MCF 10A (cell line): ENCODE measurements around the gene GALNT10. TPM values are rescaled to one million over a fixed set of nuclear protein-coding genes. Genes with fewer than 3 reads are reported as not detected.
A peak's percentile ranks its signal among the peaks of the same experiment; 100 is the strongest.

Source experiments
- BruUV-seq: library from RNA; stranded (reverse); fragments of 400-500 nt; replicated peaks from 2 replicates; lab custom pipeline; 2021; lab: Mats Ljungman, UMichigan
- CTCF ChIA-PET: fragments of 300-600 bp; sonication (Branson Sonifier 250); formaldehyde crosslinking; extraction: SDS; loops from one replicate; lab custom pipeline; 2021; ENCODE audit warnings: antibody characterized with exemption, inconsistent platforms; lab: Yijun Ruan, JAX
- POLR2A ChIA-PET: fragments of 300-600, 350-650 bp; sonication (Branson Sonifier 250); formaldehyde crosslinking; extraction: SDS; loops from one replicate; lab custom pipeline; 2020; ENCODE audit warnings: antibody characterized with exemption, inconsistent platforms; lab: Yijun Ruan, JAX
- DNase-seq: peaks from one replicate; pipeline ENCODE4 v3.0.0-alpha.2; 2018; ENCODE audit not compliant: unreplicated experiment
- H3K27ac Mint-ChIP-seq: one replicate; pipeline ENCODE4 v1.8.0; 2022; ENCODE audit warnings: mild to moderate bottlenecking, low read depth, mixed read lengths; ENCODE audit not compliant: unreplicated experiment
- H3K27me3 Mint-ChIP-seq: one replicate; pipeline ENCODE4 v1.8.0; 2022; ENCODE audit warnings: mixed read lengths; ENCODE audit not compliant: insufficient read depth, unreplicated experiment
- H3K36me3 Mint-ChIP-seq: one replicate; pipeline ENCODE4 v1.8.0; 2022; ENCODE audit warnings: mild to moderate bottlenecking, moderate library complexity, mixed read lengths; ENCODE audit not compliant: insufficient read depth, unreplicated experiment
- H3K4me1 Mint-ChIP-seq: one replicate; pipeline ENCODE4 v1.8.0; 2022; ENCODE audit warnings: mixed read lengths; ENCODE audit not compliant: insufficient read depth, unreplicated experiment
- H3K4me3 Mint-ChIP-seq: one replicate; pipeline ENCODE4 v1.8.0; 2022; ENCODE audit warnings: mild to moderate bottlenecking, moderate library complexity, mixed read lengths; ENCODE audit not compliant: unreplicated experiment
- H3K9me3 Mint-ChIP-seq: one replicate; pipeline ENCODE4 v1.8.0; 2022; ENCODE audit warnings: mixed read lengths; ENCODE audit not compliant: unreplicated experiment
- CTCF ChIP-seq: fragments of 200-600 bp; IDR thresholded peaks from one replicate; pipeline ENCODE4 v1.8.0; 2022; ENCODE audit warnings: antibody characterized with exemption, mild to moderate bottlenecking; ENCODE audit not compliant: unreplicated experiment
- intact Hi-C: fragments of 100-400 bp; cut with micrococcal nuclease; formaldehyde crosslinking; loops from 2 replicates; pipeline ENCODE4 v1.14.1; 2022
- total RNA-seq: library from RNA; stranded (reverse); gene quantifications from 2 replicates; pipeline ENCODE4 v1.2.3, GENCODE V29; 2022

GALNT10 gene
- total RNA-seq, 1 experiment from 2014 or later: 57.4 TPM

DNA sequence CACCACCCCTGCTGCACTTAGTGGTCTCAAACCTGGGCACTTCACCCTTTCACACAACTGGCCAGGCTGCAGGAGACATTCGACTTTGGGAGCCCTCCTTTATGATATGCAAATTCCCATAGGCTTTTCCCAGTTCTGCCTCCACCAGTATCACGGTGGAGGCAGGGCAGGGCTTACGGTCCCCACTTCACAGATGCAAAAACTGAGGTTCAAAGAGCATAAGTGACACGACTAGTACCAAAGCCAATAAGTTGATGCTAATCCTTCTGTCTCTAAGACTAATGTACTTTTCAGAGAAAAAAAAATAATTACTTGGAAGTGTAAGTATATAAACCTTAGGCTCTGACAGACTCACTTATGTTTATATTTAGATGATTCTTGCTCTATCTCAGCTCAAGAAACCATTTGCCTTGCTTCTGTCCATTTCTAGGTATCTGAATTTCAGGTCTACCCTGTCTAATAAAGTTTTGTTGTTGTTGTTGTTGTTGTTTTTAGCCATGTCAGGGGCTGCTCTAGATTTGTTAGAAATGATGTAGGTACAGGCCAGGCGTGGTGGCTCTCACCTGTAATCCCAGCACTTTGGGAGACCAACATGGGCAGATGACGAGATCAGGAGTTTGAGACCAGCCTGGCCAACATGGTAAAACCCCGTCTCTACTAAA, 10.7 kb downstream of the GALNT10 start:
- CTCF ChIA-PET: interaction anchor here (0.6 to 14.2 kb wide), 5 partner anchors 11 to 1174 kb away, joined by 3 to 198 read pairs (median 5); no protein-coding TSS in a partner anchor
- no peak for TF ChIP-seq CTCF
- no peaks in the 10 kb centered on the region for H3K9me3 Mint-ChIP-seq
- H3K4me1 Mint-ChIP-seq: peaks cover 37% of the 10 kb centered on the region
- H3K27ac Mint-ChIP-seq: no peak overlapping the region
- intact Hi-C loops: no loop called here
- no peak for DNase-seq
- H3K36me3 Mint-ChIP-seq: peaks cover 7% of the 10 kb centered on the region
- no TSS peak for BruUV-seq
- H3K27me3 Mint-ChIP-seq: no peaks in the 10 kb centered on the region
- H3K4me3 Mint-ChIP-seq: no peak overlapping the region
- POLR2A ChIA-PET: interaction anchor here (0.8 to 4.2 kb wide), 4 partner anchors 10 to 133 kb away, joined by 3 to 22 read pairs (median 6); partner anchors contain the start of gene GALNT10

- BruUV-seq: no TSS peak
- Mint-ChIP-seq H3K9me3 (no peaks in the 10 kb centered on the region), H3K36me3 (peaks cover 7% of the 10 kb centered on the region), H3K27me3 (no peaks in the 10 kb centered on the region), H3K4me1 (peaks cover 29% of the 10 kb centered on the region), H3K4me3 (no peak overlapping the region), H3K27ac (peak overlapping the region; percentile 62)
- DNase-seq: no peak
- no peak for TF ChIP-seq CTCF
- ChIA-PET CTCF (interaction anchor here (0.7 to 1.2 kb wide), 9 partner anchors 8 to 781 kb away, joined by 3 to 5 read pairs (median 3); no protein-coding TSS in a partner anchor), POLR2A (interaction anchor here (0.7 to 4.2 kb wide), 3 partner anchors 12 to 164 kb away, joined by 3 to 22 read pairs (median 3); partner anchors contain the start of genes FAM114A2, GALNT10 and MFAP3)
- intact Hi-C loops: no loop called here
Measured at GRCh38 chr5:154202379-154203260, 12.1 kb downstream of the GALNT10 start.

DNA sequence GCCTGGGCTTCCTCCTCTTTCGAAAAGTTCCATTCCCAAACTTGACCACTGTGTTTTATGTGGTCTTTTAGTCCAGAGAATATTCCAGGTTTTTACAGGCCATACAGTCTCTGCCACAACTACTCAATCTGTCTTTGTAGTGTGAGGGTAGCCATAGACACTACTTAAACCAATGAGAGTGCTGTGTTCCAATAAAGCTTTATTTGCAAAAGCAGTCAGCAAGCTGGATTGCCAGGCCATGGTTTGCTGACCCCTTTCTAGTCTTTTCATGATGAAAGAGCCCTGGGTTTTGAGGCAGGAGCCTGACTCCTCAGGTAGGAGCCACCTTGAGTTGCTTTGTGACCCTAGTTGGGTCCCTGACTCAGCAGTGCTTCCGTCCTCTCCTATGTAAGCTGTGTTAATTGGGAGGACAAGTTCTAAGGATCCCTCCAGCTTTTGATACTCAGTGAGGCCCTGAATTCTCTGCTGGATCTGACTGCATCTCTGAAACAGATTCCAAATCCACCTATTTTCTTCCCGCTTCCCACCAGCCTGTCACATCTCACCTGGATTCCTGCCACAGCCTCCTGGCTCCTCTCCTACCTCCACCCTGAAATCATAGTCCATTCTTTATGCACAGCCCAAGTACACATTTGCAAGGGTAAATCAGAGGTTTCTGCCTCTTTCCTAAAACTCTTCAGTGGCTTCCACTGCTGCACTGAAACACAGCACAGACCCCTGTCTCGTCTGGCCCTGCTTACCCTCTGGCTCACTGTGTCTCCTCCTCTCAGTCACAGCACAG, 13.5 kb downstream of the GALNT10 start:
- Mint-ChIP-seq H3K9me3 (no peaks in the 10 kb centered on the region), H3K36me3 (peaks cover 7% of the 10 kb centered on the region), H3K27me3 (no peaks in the 10 kb centered on the region), H3K4me3 (no peak overlapping the region), H3K4me1 (peaks cover 15% of the 10 kb centered on the region), H3K27ac (peak overlapping the region; percentile 62)
- TF ChIP-seq CTCF: no peak
- intact Hi-C loops: no loop called here
- CTCF ChIA-PET: no interaction called here
- no peak for DNase-seq
- no TSS peak for BruUV-seq
- POLR2A ChIA-PET: interaction anchor here (1.0 kb wide), 1 partner anchor 11 kb away, joined by 3 read pairs; no protein-coding TSS in a partner anchor
